OCI-LY1 (cell line): Measurements from ENCODE around the gene APOBEC2.

ENCODE experiments used
- H2AFZ ChIP-seq: fragments of 200-600 bp; sonication (generic), shearing (Covaris generic); 2 replicates; pipeline ENCODE4 v1.6.0; 2014; ENCODE audit warnings: antibody characterized with exemption, mild to moderate bottlenecking, low read length
- H3F3A ChIP-seq: fragments of 200-600 bp; sonication (generic), shearing (Covaris generic); 2 replicates; pipeline ENCODE4 v1.6.0; 2014; ENCODE audit warnings: mild to moderate bottlenecking, antibody characterized with exemption, low read length, moderate library complexity; ENCODE audit not compliant: insufficient read depth
- H3K27ac ChIP-seq: fragments of 200-600 bp; sonication (generic); 2 replicates; pipeline ENCODE4 v1.5.1; 2014; ENCODE audit warnings: low read length, mixed run types, mild to moderate bottlenecking, low read depth; ENCODE audit not compliant: poor library complexity, severe bottlenecking
- H3K27me3 ChIP-seq: fragments of 200-600 bp; sonication (generic); 2 replicates; pipeline ENCODE4 v1.6.0; 2014; ENCODE audit warnings: antibody characterized with exemption, mild to moderate bottlenecking, low read length, moderate library complexity; ENCODE audit not compliant: insufficient read depth
- H3K36me3 ChIP-seq: fragments of 200-600 bp; sonication (generic); 2 replicates; pipeline ENCODE4 v1.6.1; 2014; ENCODE audit warnings: mild to moderate bottlenecking, antibody characterized with exemption, low read length, moderate library complexity, mixed read lengths; ENCODE audit not compliant: insufficient read depth
- H3K4me1 ChIP-seq: fragments of 200-600 bp; sonication (generic); 2 replicates; pipeline ENCODE4 v1.5.1; 2014; ENCODE audit warnings: mild to moderate bottlenecking, low read length, moderate library complexity; ENCODE audit not compliant: insufficient read depth, severe bottlenecking
- H3K4me2 ChIP-seq: fragments of 200-600 bp; sonication (generic), shearing (Covaris generic); 2 replicates; pipeline ENCODE4 v1.6.1; 2014; ENCODE audit warnings: low read length
- H3K4me3 ChIP-seq: fragments of 200-600 bp; sonication (generic); 2 replicates; pipeline ENCODE4 v1.5.1; 2014; ENCODE audit warnings: low read length, low read depth, mild to moderate bottlenecking, mixed read lengths; ENCODE audit not compliant: poor library complexity, severe bottlenecking
- H3K79me2 ChIP-seq: fragments of 200-600 bp; shearing (Covaris generic); 2 replicates; pipeline ENCODE4 v1.6.1; 2016; ENCODE audit warnings: mixed run types, low read length, mixed read lengths; ENCODE audit not compliant: insufficient read depth
- H3K9ac ChIP-seq: fragments of 200-600 bp; sonication (generic), shearing (Covaris generic); 2 replicates; pipeline ENCODE4 v1.6.1; 2014; ENCODE audit warnings: mild to moderate bottlenecking, low read length, mixed read lengths
- H3K9me2 ChIP-seq: fragments of 200-600 bp; sonication (generic), shearing (Covaris generic); 2 replicates; pipeline ENCODE4 v1.6.1; 2014; ENCODE audit warnings: low read depth, mild to moderate bottlenecking, low read length, mixed read lengths
- H3K9me3 ChIP-seq: fragments of 200-600 bp; shearing (Covaris generic); 2 replicates; pipeline ENCODE4 v1.6.1; 2014; ENCODE audit warnings: low read length, mixed read lengths
- H4K20me1 ChIP-seq: fragments of 200-600 bp; sonication (generic), shearing (Covaris generic); 2 replicates; pipeline ENCODE4 v1.6.0; 2016; ENCODE audit warnings: mild to moderate bottlenecking, low read length; ENCODE audit not compliant: insufficient read depth
- CTCF ChIP-seq: fragments of 200-600 bp; sonication (generic), shearing (Covaris generic); IDR thresholded peaks from 2 replicates; pipeline ENCODE4 v1.5.1; 2017; ENCODE audit warnings: mild to moderate bottlenecking, antibody characterized with exemption, low read length, moderate library complexity, mixed read lengths
- EZH2 ChIP-seq: fragments of 200-600 bp; sonication (generic), shearing (Covaris generic); IDR thresholded peaks from 2 replicates; pipeline ENCODE4 v1.8.0; 2017; ENCODE audit warnings: borderline replicate concordance, mixed run types, mild to moderate bottlenecking, antibody characterized with exemption, low read length, moderate library complexity, mixed read lengths

APOBEC2 gene

DNA sequence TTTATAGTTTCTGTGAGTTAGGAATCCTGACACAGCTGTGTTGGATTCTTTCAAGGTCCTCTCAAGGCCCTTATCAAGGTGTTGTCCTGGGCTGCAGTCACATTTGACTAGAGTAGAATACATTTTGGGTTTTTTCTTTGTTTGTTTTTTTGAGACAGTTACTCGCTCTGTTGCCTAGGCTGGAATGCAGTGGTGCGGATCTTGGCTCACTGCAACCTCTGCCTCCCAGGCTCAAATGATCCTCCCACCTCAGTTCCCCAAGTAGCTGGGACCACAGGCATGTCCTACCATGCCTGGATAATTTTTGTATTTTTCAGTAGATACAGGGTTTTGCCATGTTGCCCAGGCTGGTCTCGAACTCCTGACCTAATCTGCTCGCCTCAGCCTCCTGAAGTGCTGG is 35.4 kb downstream of the APOBEC2 start:
- H3K27ac ChIP-seq: no peak overlapping the region
- H3K4me3 ChIP-seq: no peak overlapping the region
- peaks cover 93% of the 10 kb centered on the region for H3K36me3 ChIP-seq
- H3K9me3 ChIP-seq: no peaks in the 10 kb centered on the region
- H2AFZ ChIP-seq: no peak overlapping the region
- H3K4me2 ChIP-seq: no peak overlapping the region
- peaks cover 5% of the 10 kb centered on the region; the same call in 1 of the 2 replicates for H4K20me1 ChIP-seq
- H3K9ac ChIP-seq: no peak overlapping the region
- H3K79me2 ChIP-seq: no peaks in the 10 kb centered on the region
- no peaks in the 10 kb centered on the region for H3K4me1 ChIP-seq
- no peaks in the 10 kb centered on the region for H3K27me3 ChIP-seq
- no peaks in the 10 kb centered on the region for H3F3A ChIP-seq
- TF ChIP-seq CTCF: no peak
- H3K9me2 ChIP-seq: no peaks in the 10 kb centered on the region

DNA sequence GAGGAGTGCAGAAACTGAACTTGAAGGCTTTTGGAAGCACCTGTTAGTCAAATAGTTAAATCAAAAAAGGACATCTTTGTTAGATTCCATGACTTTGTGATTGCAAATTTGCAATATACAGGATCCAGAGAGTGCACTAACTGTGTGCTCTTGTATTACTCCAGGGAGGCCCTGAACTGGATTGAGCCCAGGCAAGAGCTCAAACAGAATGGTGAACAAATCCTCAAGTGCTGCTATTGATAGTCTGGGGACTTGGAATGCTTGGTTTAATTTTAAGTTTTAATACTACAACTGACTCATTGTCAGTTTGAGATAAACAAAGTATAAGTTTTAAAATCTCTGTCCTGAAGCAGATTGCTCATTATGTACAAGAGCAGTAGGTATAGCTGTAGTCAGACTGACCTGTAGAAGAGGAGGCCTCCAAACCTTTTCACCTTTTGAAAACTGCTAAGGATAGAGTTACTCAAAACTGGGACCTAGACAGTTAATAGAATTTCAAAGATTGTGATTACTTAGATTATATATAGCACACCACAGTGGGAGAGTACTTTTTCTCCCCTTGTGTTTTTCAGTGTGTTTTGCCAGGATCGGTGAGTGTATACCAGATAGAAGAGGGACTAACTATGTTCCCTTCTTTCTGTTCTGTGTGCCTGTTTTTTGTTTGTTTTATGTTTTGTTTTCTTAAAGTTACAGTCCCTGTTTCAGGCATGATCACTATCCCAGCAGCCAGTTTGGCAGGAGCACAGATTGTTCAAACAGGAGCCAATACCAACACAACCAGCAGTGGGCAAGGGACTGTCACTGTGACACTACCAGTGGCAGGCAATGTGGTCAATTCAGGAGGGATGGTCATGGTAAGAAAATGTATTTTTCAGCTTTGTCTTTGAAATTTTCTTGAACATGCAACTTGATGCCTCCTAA is 38.1 kb downstream of the APOBEC2 start:
- Histone ChIP-seq H3K9me2 (no peaks in the 10 kb centered on the region), H3K27me3 (no peaks in the 10 kb centered on the region), H3K4me2 (no peak overlapping the region), H2AFZ (no peak overlapping the region), H3K9me3 (no peaks in the 10 kb centered on the region), H3K9ac (no peak overlapping the region), H3K36me3 (peaks cover 93% of the 10 kb centered on the region), H3K4me1 (no peaks in the 10 kb centered on the region), H3K27ac (no peak overlapping the region), H3K4me3 (no peak overlapping the region), H3K79me2 (no peaks in the 10 kb centered on the region), H4K20me1 (peaks cover 3% of the 10 kb centered on the region; the same call in 1 of the 2 replicates), H3F3A (no peaks in the 10 kb centered on the region)
- TF ChIP-seq EZH2 (no peak), CTCF (no peak)

DNA sequence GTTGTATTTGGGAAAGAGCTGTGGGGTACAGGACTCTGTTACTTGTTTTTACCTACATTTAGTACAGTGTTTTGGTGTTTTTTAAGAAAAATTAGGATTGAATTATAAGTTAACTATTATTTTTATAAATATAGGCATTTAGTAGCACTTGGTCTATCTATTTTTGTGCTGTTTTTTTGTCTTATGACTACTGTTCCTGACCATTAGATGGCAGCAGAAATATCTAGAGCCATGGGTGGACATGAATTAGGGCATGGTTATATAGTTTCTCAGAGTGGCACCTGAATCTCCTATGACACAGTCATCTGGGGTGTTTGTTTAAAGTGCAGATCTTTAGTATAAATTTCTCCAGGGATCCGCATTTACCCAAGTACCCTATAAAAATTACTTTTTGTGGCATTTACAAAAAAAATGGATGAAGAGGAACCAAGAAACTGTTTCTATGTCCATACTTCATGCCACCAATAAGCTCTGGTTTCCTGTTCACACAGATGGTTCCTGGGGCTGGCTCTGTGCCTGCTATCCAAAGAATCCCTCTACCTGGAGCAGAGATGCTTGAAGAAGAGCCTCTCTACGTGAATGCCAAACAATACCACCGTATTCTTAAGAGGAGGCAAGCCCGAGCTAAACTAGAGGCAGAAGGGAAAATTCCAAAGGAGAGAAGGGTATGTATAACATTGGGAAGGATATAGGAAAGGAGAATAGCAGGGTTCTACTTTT is 39.6 kb downstream of the APOBEC2 start:
- Histone ChIP-seq H3K4me3 (no peak overlapping the region), H3K27ac (no peak overlapping the region), H2AFZ (no peak overlapping the region), H3K4me2 (no peak overlapping the region), H3K36me3 (peaks cover 93% of the 10 kb centered on the region), H3K4me1 (no peaks in the 10 kb centered on the region), H3F3A (no peaks in the 10 kb centered on the region), H3K9me2 (no peaks in the 10 kb centered on the region), H3K27me3 (no peaks in the 10 kb centered on the region), H3K9me3 (no peaks in the 10 kb centered on the region), H4K20me1 (no peaks in the 10 kb centered on the region), H3K9ac (no peak overlapping the region), H3K79me2 (no peaks in the 10 kb centered on the region)
- no peak for TF ChIP-seq EZH2
- peak; percentile 26 for TF ChIP-seq CTCF
